WTC11 (cell line): ENCODE measurements around the gene PTPRG.

Experiments used
- CTCF ChIP-seq: fragments of 200-600 bp; IDR thresholded peaks from 2 replicates; pipeline ENCODE4 v1.8.0; 2022; ENCODE audit warnings: antibody characterized with exemption
- GABPB1 ChIP-seq: sonication (generic); formaldehyde crosslinking; IDR thresholded peaks from 2 replicates; pipeline ENCODE4 v1.8.1; 2023; ENCODE audit warnings: mild to moderate bottlenecking, missing genetic modification reagents
- IRF1 ChIP-seq: sonication (generic); formaldehyde crosslinking; IDR thresholded peaks from 2 replicates; pipeline ENCODE4 v1.8.0; 2023; ENCODE audit warnings: missing genetic modification reagents
- TEAD1 ChIP-seq: sonication (generic); formaldehyde crosslinking; IDR thresholded peaks from 2 replicates; pipeline ENCODE4 v1.8.0; 2022; ENCODE audit warnings: mild to moderate bottlenecking, missing genetic modification reagents
- ZMAT4 ChIP-seq: fragments of 250-450 bp; sonication (Bioruptor Pico); IDR thresholded peaks from 2 replicates; pipeline ENCODE4 v1.9.0; 2021; ENCODE audit warnings: mild to moderate bottlenecking
- ZNF121 ChIP-seq: sonication (generic); formaldehyde crosslinking; IDR thresholded peaks from 2 replicates; pipeline ENCODE4 v1.8.0; 2023; ENCODE audit warnings: missing genetic modification reagents
- ZNF138 ChIP-seq: sonication (generic); formaldehyde crosslinking; conservative IDR thresholded peaks from 2 replicates; pipeline ENCODE4 v1.8.1; 2022; ENCODE audit warnings: mild to moderate bottlenecking, moderate library complexity, missing genetic modification reagents
- ZNF232 ChIP-seq: sonication (generic); formaldehyde crosslinking; IDR thresholded peaks from 2 replicates; pipeline ENCODE4 v1.8.0; 2022; ENCODE audit warnings: mild to moderate bottlenecking, missing genetic modification reagents

- TF ChIP-seq ZNF121 (no peak), GABPB1 (CRISPR knock-in tag) (no peak), CTCF (no peak), TEAD1 (CRISPR knock-in tag) (no peak), ZNF232 (CRISPR knock-in tag) (no peak), IRF1 (CRISPR knock-in tag) (no peak), ZMAT4 (CRISPR knock-in tag) (no peak), ZNF138 (no peak)
These were observed 323.4 kb downstream of the PTPRG start for GRCh38 chr3:61884794-61885193.
